ENCODE data around the gene LINS1. TPM values are rescaled to one million over a fixed set of nuclear protein-coding genes. Genes with fewer than 3 reads are reported as not detected.

Gene LINS1
- total and polyA plus RNA-seq, 2 donors (not counting 3 experiments of a cell fraction or from before 2014, with no cell fraction given): 6.9 to 14.7 TPM

GRCh38 chr15:100613208-100613607 is 11.2 kb upstream of the LINS1 start:
- dilution Hi-C loops (cut with MboI; ENCODE audit: extremely low pct_ligation_motif_present, low sequenced_read_pairs) (no loop called here), intact Hi-C loops (cut with micrococcal nuclease) (no loop called here)
- H2AFZ ChIP-seq (ENCODE audit: low read depth, low read length): no peak overlapping the region
- TF ChIP-seq FOS (IDR thresholded peaks at IDR 0.05; ENCODE audit: borderline replicate concordance, insufficient read depth, low read length): no peak
- no peak for TF ChIP-seq GATA2 (IDR thresholded peaks at IDR 0.05; ENCODE audit: insufficient read depth, insufficient read length, low read depth, low read length)
- TF ChIP-seq, protein P1, sequence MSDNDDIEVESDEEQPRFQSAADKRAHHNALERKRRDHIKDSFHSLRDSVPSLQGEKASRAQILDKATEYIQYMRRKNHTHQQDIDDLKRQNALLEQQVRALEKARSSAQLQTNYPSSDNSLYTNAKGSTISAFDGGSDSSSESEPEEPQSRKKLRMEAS (IDR thresholded peaks at IDR 0.05; ENCODE audit: insufficient read depth, insufficient read length): no peak
- no peak for TF ChIP-seq EZH2 (IDR thresholded peaks at IDR 0.05; ENCODE audit: borderline replicate concordance, low read depth, low read length, severe bottlenecking)
- TF ChIP-seq MYC (IDR thresholded peaks at IDR 0.05; ENCODE audit: low read depth, low read length): no peak
- no peak for TF ChIP-seq CTCF (IDR thresholded peaks at IDR 0.05; ENCODE audit: extremely low read depth in 1 of 2, insufficient read depth in 1 of 2, low read depth in 1 of 2, low read length in 2 of 2)
- no peak for TF ChIP-seq JUN (IDR thresholded peaks at IDR 0.05; ENCODE audit: borderline replicate concordance, insufficient read depth, insufficient read length, low read depth)
- TF ChIP-seq POLR2AphosphoS5 (IDR thresholded peaks at IDR 0.05; ENCODE audit: insufficient read depth, low read depth, low read length): no peak
- no peak for TF ChIP-seq POLR2A (IDR thresholded peaks at IDR 0.05; ENCODE audit: low read depth, low read length)
- H4K20me1 ChIP-seq (replicated peaks; ENCODE audit: control insufficient read depth, extremely low read depth, insufficient read depth, low read length): no peaks in the 10 kb centered on the region
- H3K79me2 ChIP-seq (ENCODE audit: control insufficient read depth, insufficient read depth, low read length): peaks cover 14% of the 10 kb centered on the region
- no peak overlapping the region for H3K4me3 ChIP-seq (replicated peaks in 1 of 3; ENCODE audit: insufficient read depth in 1 of 3, low read depth in 1 of 3, low read length in 3 of 3)
- H3K9me1 ChIP-seq (replicated peaks; ENCODE audit: control insufficient read depth, extremely low read depth, insufficient read depth, low read length): no peaks in the 10 kb centered on the region
- no peak for FAIRE-seq
- CTCF ChIA-PET: no interaction called here
- H3K4me2 ChIP-seq (ENCODE audit: insufficient read depth, low read length): no peak overlapping the region
- no TSS peak for BruUV-seq (replicated peaks)
- no peaks in the 10 kb centered on the region for H3K4me1 ChIP-seq (ENCODE audit: control insufficient read depth, extremely low read depth, insufficient read depth, low read length)
- H3K27me3 ChIP-seq (ENCODE audit: control insufficient read depth in 2 of 2, insufficient read depth in 2 of 2, low read length in 2 of 2): no peaks in the 10 kb centered on the region
- no peak overlapping the region for H3K27ac ChIP-seq (ENCODE audit: insufficient read depth, low read depth, low read length)
- no peak overlapping the region for H3K9ac ChIP-seq (replicated peaks; ENCODE audit: extremely low read depth, insufficient read depth, low read length)
- POLR2A ChIA-PET: no interaction called here
- H3K9me3 ChIP-seq (replicated peaks; ENCODE audit: control insufficient read depth, insufficient read depth, low read length): no peaks in the 10 kb centered on the region
- peaks cover 6 to 16% of the 10 kb centered on the region in 2 experiments for H3K36me3 ChIP-seq (ENCODE audit: control insufficient read depth in 2 of 2, extremely low read depth in 1 of 2, insufficient read depth in 2 of 2, low read length in 2 of 2)
- no peak for DNase-seq (ENCODE audit: low read depth, low spot score)

All from endothelial cell of umbilical vein (primary cell).